GM23338 (cell line): ENCODE results near the gene PUDP.

ENCODE experiments used
- CREB1 ChIP-seq: fragments of 250-450 bp; sonication (Bioruptor Pico); IDR thresholded peaks from 2 replicates; pipeline ENCODE4 v1.5.0; 2020; ENCODE audit warnings: low read depth, mild to moderate bottlenecking, moderate library complexity
- CTCF ChIP-seq, 2 experiments: fragments of 200-600 bp in 1 of 2; sonication (generic) in 1 of 2; conservative IDR thresholded peaks; 2 replicates each; pipeline versions ENCODE4 v1.5.1 to v1.6.1; 2016 to 2017; ENCODE audit warnings: antibody characterized with exemption in 2 of 2, low read depth in 2 of 2, mild to moderate bottlenecking in 2 of 2, moderate library complexity in 1 of 2
- EZH2 ChIP-seq: fragments of 200-600 bp; sonication (generic); IDR thresholded peaks from one replicate; pipeline ENCODE4 v1.8.0; 2017; ENCODE audit warnings: antibody characterized with exemption, mild to moderate bottlenecking, low read depth; ENCODE audit not compliant: unreplicated experiment
- EZH2phosphoT487 ChIP-seq: fragments of 200-600 bp; sonication (generic); IDR thresholded peaks from one replicate; pipeline ENCODE4 v1.8.1; 2018; ENCODE audit warnings: antibody characterized with exemption; ENCODE audit not compliant: unreplicated experiment
- POLR2AphosphoS5 ChIP-seq: IDR thresholded peaks from 2 replicates; pipeline ENCODE4 v1.6.1; 2016; ENCODE audit warnings: antibody characterized with exemption, low read depth
- REST ChIP-seq: IDR thresholded peaks from one replicate; pipeline ENCODE4 v1.6.1; 2018; ENCODE audit warnings: antibody characterized with exemption; ENCODE audit not compliant: unreplicated experiment
- ZNF114 ChIP-seq: fragments of 250-450 bp; sonication (Bioruptor Pico); IDR thresholded peaks from 2 replicates; pipeline ENCODE4 v1.5.0; 2020; ENCODE audit warnings: mild to moderate bottlenecking, moderate library complexity
- ZNF331 ChIP-seq: fragments of 250-450 bp; sonication (Bioruptor Pico); IDR thresholded peaks from 2 replicates; pipeline ENCODE4 v1.5.0; 2020; ENCODE audit warnings: low read depth, mild to moderate bottlenecking, moderate library complexity

DNA sequence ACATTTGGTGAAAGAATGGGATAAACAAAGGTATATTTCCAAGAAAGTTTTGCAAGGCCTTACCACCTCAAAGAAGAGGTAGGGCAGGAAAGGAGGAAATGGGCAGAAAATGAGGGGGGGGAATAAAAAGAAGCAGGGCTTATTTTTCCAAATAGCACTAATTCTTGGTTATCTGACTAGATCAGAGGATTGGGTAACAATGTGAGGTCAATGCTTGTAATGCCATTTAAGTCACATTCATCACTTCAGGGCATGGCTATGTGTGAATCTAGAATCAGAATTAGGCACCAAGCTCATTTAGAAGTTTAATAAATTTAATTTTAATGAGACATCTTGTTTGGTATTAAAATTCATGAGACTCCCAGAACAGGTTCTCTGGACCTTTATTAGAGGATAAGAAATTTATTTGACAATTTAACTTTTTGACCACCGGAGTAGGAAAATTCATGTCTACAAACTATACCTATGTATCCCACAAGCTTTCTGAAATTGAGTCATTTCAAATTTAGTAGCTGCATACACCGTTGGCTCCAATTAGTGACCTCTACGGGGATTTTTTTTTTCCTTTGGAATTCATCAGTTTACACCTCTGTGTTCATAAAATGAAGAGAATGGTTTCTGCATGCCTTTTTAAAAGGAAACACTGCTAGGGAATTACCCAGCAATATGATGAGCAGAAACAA lies 1.8 kb downstream of the PUDP start:
- TF ChIP-seq CTCF (conservative IDR thresholded peaks at IDR 0.05; ENCODE audit: low read depth in 2 of 2) (no peak), EZH2 (no peak), ZNF331 (no peak), EZH2phosphoT487 (no peak), POLR2AphosphoS5 (no peak), ZNF114 (no peak), REST (no peak), CREB1 (CRISPR knock-in tag) (no peak)
